ENCODE measurements around the gene PIK3CD. TPM values are rescaled to one million over a fixed set of nuclear protein-coding genes. Genes with fewer than 3 reads are reported as not detected.

The PIK3CD gene
- total and polyA plus RNA-seq, 2 experiments from 2014 or later, result 6.6 to 32.1 TPM

DNA sequence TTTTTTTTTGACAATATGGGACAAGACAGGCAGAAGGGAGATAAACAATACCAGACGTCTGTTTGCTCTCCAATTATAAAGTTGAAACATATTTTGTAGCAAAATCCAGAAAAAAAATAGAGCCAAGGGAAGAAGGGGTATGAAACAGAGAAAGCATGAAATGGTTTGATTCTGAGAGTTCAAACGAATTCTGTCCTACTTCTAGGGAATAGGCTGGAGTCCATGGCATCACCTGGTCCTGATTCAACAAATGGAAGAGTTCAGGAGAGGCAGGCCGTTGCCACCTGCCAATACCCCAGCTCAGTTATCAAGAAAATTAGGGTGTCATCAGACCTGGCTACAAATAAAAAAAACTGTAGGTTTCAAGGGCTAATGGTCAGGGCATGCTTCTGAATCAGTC is 100.4 kb downstream of the PIK3CD start:
- Mint-ChIP-seq H3K4me3 (no peak overlapping the region), H3K4me1 (peaks cover 13% of the 10 kb centered on the region), H3K27ac (no peak overlapping the region), H3K36me3 (ENCODE audit: low read depth) (peaks cover 58% of the 10 kb centered on the region), H3K27me3 (ENCODE audit: insufficient read depth, low read depth, poor library complexity) (peaks cover 2% of the 10 kb centered on the region), H3K9me3 (no peaks in the 10 kb centered on the region)
- Histone ChIP-seq H2AFZ (no peak overlapping the region), H3K79me2 (replicated peaks; ENCODE audit: insufficient read depth) (peaks cover 11% of the 10 kb centered on the region; the same call in 1 of the 2 replicates), H3K27ac (ENCODE audit: low read depth) (no peak overlapping the region), H3K36me3 (ENCODE audit: insufficient read depth) (peaks cover 16% of the 10 kb centered on the region; the same call in 1 of the 2 replicates), H3K9me2 (ENCODE audit: insufficient read depth) (no peaks in the 10 kb centered on the region), H3K4me1 (ENCODE audit: insufficient read depth) (peaks cover 8% of the 10 kb centered on the region; the same call in 1 of the 2 replicates), H3K4me3 (no peak overlapping the region), H4K20me1 (replicated peaks; ENCODE audit: insufficient read depth) (peaks cover 16% of the 10 kb centered on the region; the same call in 1 of the 2 replicates), H3F3A (replicated peaks; ENCODE audit: low read depth) (0 out of 2 replicates have a peak, but pooled peaks cover 6% of the 10 kb centered on the region), H3K4me2 (no peak overlapping the region), H3K27me3 (ENCODE audit: insufficient read depth) (no peaks in the 10 kb centered on the region)
- no peak for TF ChIP-seq CTCF (conservative IDR thresholded peaks at IDR 0.05; ENCODE audit: low read depth in 2 of 2)
- TF ChIP-seq REST (IDR thresholded peaks at IDR 0.05; ENCODE audit: unreplicated experiment), result no peak
- TF ChIP-seq JUNB (IDR thresholded peaks at IDR 0.05; ENCODE audit: unreplicated experiment), result no peak
- TF ChIP-seq STAT1 (IDR thresholded peaks at IDR 0.05; ENCODE audit: unreplicated experiment), result no peak
- TF ChIP-seq NANOG (IDR thresholded peaks at IDR 0.05; ENCODE audit: borderline replicate concordance), result no peak
- TF ChIP-seq ZNF331 (CRISPR knock-in tag; IDR thresholded peaks at IDR 0.05; ENCODE audit: low read depth), result no peak
- TF ChIP-seq EZH2phosphoT487 (IDR thresholded peaks at IDR 0.05; ENCODE audit: unreplicated experiment), result no peak
- no peak for TF ChIP-seq ETS1 (IDR thresholded peaks at IDR 0.05)
- no peak for TF ChIP-seq ZNF114 (CRISPR knock-in tag; IDR thresholded peaks at IDR 0.05)
- no peak for TF ChIP-seq EZH2 (IDR thresholded peaks at IDR 0.05; ENCODE audit: low read depth, unreplicated experiment)
- no peak for TF ChIP-seq CREB1 (CRISPR knock-in tag; IDR thresholded peaks at IDR 0.05; ENCODE audit: low read depth)
- TF ChIP-seq, protein P1, sequence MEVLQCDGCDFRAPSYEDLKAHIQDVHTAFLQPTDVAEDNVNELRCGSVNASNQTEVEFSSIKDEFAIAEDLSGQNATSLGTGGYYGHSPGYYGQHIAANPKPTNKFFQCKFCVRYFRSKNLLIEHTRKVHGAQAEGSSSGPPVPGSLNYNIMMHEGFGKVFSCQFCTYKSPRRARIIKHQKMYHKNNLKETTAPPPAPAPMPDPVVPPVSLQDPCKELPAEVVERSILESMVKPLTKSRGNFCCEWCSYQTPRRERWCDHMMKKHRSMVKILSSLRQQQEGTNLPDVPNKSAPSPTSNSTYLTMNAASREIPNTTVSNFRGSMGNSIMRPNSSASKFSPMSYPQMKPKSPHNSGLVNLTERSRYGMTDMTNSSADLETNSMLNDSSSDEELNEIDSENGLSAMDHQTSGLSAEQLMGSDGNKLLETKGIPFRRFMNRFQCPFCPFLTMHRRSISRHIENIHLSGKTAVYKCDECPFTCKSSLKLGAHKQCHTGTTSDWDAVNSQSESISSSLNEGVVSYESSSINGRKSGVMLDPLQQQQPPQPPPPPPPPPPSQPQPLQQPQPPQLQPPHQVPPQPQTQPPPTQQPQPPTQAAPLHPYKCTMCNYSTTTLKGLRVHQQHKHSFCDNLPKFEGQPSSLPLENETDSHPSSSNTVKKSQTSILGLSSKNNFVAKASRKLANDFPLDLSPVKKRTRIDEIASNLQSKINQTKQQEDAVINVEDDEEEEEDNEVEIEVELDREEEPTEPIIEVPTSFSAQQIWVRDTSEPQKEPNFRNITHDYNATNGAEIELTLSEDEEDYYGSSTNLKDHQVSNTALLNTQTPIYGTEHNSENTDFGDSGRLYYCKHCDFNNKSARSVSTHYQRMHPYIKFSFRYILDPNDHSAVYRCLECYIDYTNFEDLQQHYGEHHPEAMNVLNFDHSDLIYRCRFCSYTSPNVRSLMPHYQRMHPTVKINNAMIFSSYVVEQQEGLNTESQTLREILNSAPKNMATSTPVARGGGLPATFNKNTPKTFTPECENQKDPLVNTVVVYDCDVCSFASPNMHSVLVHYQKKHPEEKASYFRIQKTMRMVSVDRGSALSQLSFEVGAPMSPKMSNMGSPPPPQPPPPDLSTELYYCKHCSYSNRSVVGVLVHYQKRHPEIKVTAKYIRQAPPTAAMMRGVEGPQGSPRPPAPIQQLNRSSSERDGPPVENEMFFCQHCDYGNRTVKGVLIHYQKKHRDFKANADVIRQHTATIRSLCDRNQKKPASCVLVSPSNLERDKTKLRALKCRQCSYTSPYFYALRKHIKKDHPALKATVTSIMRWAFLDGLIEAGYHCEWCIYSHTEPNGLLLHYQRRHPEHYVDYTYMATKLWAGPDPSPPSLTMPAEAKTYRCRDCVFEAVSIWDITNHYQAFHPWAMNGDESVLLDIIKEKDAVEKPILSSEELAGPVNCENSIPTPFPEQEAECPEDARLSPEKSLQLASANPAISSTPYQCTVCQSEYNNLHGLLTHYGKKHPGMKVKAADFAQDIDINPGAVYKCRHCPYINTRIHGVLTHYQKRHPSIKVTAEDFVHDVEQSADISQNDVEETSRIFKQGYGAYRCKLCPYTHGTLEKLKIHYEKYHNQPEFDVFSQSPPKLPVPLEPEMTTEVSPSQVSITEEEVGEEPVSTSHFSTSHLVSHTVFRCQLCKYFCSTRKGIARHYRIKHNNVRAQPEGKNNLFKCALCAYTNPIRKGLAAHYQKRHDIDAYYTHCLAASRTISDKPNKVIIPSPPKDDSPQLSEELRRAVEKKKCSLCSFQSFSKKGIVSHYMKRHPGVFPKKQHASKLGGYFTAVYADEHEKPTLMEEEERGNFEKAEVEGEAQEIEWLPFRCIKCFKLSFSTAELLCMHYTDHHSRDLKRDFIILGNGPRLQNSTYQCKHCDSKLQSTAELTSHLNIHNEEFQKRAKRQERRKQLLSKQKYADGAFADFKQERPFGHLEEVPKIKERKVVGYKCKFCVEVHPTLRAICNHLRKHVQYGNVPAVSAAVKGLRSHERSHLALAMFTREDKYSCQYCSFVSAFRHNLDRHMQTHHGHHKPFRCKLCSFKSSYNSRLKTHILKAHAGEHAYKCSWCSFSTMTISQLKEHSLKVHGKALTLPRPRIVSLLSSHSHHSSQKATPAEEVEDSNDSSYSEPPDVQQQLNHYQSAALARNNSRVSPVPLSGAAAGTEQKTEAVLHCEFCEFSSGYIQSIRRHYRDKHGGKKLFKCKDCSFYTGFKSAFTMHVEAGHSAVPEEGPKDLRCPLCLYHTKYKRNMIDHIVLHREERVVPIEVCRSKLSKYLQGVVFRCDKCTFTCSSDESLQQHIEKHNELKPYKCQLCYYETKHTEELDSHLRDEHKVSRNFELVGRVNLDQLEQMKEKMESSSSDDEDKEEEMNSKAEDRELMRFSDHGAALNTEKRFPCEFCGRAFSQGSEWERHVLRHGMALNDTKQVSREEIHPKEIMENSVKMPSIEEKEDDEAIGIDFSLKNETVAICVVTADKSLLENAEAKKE (CRISPR knock-in tag; IDR thresholded peaks at IDR 0.05), result no peak
- no peak for TF ChIP-seq POLR2AphosphoS5 (IDR thresholded peaks at IDR 0.05; ENCODE audit: low read depth)
- DNase-seq (ENCODE audit: low spot score), result no peak
- no peak for ATAC-seq
